GM19351 (cell line): Measurements from ENCODE around the gene SUOX.
A peak's percentile ranks its signal among the peaks of the same experiment; 100 is the strongest.
"Not testable (repeated sequence)": the region's sequence is repeated elsewhere in the genome, so short reads cannot be mapped to it uniquely, and the experiment has no call there.

Experiments used
- ATAC-seq: cut with Tn5 transposase; IDR thresholded peaks from one replicate; pipeline ENCODE4 v1.9.1; 2021; ENCODE audit warnings: mild to moderate bottlenecking, moderate library complexity; ENCODE audit not compliant: unreplicated experiment

Gene SUOX

DNA sequence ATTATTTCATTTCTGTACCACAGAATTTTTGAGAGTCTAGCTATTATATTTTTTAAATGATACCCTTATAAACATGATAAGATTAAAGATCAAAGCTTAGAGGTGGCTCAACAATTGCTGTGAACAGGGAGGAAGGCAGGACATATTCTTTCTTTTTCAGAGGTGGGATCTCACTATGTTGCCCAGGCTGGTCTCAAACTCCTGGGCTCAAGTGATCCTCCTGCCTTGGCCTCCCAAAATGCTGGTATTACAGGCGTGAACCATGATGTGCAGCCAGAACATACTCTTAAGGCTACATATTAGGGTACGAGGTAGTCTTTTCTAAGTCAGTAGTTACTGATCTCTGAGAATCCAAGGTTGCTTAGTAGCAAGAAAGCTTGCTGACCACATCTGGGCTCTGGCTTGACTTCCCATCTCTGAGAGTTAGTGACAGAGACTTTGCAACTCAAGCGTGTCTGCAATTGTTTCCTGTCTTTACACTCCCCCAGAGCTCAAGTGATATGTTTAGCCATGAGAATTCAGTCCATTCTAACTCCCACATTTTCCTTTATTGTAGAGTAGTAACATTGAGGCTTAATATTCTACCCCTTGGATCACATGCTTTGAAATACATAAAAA, 14.6 kb upstream of the SUOX start:
- peak; percentile 92 for ATAC-seq

GRCh38 chr12:55983232-55983842, 13.7 kb upstream of the SUOX start:
- ATAC-seq, result no peak

GRCh38 chr12:55984861-55985260, 12.2 kb upstream of the SUOX start:
- no peak for ATAC-seq

DNA sequence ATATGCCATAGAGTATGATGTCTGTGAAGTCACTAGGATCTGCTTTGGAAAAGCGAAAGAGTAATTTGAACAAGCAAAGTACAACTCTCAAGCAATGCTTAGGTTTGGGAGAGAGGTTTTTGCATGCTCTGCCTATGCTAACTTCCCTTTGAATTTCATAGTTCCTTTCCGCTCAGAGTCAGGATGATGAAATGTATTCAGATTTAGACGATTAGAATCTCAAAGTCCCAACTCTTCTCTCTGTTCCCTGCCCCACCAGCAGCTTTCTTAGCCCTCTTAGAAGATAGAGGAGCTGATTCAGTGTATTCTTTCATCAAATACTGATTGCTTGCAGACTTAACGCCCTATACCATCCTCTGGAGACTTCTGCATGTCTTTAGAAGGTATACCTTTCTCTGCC, 11.7 kb upstream of the SUOX start:
- ATAC-seq, result no peak

GRCh38 chr12:55985976-55986375, 11.1 kb upstream of the SUOX start:
- ATAC-seq, result not testable (repeated sequence)

DNA sequence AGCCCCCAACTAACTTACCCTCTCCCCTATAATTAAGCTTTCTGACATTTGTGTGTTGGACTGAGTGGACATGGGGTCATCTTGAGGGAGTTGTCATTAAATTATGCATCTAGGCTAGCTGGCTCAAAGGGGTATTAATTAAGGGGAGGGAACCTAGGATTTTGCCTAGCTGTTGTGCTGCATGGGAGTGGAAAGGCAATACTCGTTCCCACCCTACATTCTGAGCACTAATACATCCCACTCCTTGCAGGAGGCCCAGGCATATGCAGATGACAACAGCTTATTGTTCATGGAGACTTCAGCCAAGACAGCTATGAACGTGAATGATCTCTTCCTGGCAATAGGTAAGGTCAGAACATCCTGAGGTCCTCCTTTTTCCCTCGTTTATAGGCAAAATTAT, 6.0 kb upstream of the SUOX start:
- no peak for ATAC-seq

GRCh38 chr12:55993230-55993853, 3.7 kb upstream of the SUOX start:
- ATAC-seq, result no peak

GRCh38 chr12:55995366-55995765, 1.7 kb upstream of the SUOX start:
- ATAC-seq, result no peak

DNA sequence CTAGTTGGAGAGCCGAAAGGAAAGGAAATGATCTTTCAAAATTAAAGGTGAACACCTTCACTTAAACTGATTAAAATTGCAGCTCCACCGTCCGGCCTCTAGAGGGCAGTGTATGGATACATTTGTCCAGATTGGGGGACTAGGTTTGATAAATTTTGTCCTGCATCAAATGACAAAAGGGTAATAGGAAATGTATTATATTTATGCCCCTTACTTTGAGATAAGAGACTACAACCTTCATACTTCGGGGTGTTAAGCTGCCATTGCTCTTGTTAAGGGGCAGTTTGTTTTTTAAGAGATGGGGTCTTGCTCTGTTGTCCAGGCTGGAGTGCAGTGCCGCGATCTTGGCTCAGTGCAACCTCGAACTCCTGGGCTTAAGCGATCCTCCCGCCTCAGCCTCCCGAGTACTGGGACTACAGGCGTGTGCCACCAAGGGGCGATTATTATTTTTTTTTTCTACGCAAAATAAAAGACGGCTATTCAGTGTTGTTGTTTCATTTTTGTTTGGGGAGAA, 818 bp upstream of the SUOX start:
- no peak for ATAC-seq

- ATAC-seq, result peak; percentile 6
Measured at GRCh38 chr12:55997535-55997859, 421 bp downstream of the SUOX start.

DNA sequence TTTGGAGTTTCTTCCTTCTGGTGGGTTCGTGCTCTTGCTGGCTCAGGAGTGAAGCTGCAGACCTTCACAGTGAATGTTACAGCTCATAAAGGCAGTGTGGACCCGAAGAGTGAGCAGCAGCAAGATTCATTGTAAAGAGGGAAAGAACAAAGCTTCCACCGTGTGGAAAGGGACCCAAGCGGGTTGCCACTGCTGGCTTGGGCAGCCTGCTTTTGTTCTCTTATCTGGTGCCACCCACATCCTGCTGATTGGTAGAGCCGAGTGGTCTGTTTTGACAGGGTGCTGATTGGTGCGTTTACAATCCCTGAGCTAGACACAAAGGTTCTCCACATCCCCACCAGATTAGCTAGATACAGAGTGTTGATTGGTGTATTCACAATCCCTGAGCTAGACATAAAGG, 2.4 kb downstream of the SUOX start:
- not testable (repeated sequence) for ATAC-seq

GRCh38 chr12:55999999-56000540, 3.0 kb downstream of the SUOX start:
- ATAC-seq, result not testable (repeated sequence)

DNA sequence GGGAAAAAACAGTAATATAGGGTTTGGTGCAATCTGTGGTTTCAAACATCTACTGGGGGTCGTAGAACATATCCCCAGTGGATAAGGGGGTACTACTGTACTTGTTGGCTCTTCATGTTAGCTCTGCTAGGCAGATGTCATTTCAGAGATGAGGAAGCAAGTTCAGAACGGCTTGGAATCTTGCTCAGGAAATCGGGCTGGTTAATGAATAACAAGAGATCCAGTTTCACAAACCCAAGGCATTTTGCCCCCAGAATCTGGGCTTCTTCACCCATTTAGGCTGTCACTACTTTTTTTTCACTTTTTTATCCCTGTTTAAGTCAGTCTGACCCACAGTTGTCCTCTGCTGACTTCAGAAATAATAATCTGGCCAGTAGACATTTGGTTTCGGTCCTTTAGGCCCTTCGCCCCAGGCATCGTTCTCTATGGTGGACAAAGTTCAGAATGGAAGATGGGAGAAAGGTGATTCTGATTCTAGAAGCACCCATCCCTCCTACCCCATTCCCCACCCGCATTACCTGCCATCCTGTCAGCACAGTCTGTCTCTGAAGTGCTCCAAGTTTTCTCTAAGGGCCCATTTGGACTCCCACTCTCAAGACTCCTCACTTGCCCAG, 4.5 kb downstream of the SUOX start:
- ATAC-seq, result no peak

DNA sequence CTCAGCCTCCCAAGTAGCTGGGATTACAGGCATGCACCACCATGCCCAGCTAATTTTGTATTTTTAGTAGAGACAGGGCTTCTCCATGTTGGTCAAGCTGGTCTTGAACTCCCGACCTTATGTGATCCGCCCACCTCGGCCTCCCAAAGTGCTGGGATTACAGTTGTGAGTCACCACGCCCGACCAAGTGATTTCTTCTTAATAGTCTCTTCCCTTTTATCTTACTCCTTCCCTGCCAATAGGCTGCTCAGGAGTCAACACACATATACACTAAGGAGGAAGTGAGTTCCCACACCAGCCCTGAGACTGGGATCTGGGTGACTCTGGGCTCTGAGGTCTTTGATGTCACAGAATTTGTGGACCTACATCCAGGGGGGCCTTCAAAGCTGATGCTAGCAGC, 6.3 kb downstream of the SUOX start:
- ATAC-seq, result not testable (repeated sequence)

- ATAC-seq, result no peak
Measured at GRCh38 chr12:56004211-56004610, 7.1 kb downstream of the SUOX start.

DNA sequence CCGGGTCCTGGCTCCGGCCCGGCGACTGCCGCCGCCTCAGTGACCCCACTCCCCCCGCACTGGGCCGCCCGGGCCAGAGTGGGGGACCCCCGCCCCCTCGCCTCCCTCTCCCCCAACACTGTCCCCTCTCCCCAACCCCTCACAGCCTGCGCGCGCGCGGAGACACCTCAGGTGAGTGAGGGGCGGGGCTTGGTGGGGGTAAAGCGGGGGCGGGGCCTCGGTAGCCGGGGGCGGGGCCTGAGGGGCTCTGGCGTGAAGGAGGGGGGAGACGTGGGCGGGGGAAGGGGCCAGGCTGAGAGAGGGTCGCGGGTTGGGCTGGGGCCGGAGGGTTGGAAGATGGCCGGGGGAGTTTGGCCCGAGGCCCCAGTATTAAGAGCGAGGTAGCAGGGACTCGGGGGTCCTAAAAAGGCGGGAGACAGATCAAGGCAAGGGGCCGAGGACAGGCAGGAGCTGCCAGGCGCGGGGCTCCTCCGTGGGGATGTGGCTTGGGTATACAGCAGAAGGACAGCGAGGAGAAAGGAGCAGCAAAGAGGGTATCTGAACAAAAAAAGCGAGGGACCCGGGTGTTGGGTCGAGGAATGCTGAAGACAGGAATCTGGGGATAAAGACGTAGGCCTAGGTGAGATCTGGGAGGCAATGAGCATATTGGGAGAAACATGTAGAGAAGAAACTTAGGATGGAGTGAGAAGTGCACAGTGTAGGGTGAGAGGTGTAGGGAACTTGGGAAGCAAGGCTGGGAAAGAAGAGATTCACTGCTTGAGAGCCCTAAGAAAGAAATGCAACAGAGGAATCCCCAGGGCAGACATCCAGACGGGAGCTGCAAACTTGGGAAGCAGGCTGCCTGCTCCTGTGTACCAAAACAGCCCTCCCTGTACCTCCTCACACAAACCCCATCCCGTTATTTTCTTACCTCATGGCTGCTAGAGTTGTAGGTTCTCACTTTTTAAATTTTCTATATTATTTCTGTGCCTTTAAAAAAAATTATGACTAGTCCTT, 10.8 kb downstream of the SUOX start:
- peak; percentile 65 for ATAC-seq

DNA sequence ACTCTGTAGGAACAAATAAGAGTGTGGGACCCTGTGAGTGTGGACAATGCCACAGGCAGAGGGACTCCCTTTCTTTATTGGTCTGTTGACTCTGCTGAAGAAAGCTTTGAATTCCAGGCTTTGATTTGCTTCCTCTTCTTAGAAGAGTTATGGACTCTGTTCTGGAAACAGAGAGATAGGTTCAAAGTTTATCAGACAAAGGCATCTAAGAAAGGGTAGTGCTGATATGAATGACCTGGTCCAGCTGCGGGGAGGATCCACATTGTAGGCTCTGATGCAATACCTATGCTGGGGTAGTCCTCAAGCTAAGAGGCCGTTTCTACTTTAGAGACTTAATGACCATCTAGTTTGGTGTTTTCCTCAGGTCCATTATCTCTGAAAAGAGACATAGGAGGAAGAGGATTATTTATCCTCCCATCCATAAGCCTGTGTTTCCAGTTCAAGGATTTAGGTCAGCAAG, 13.1 kb downstream of the SUOX start:
- no peak for ATAC-seq

- ATAC-seq, result no peak
Measured at GRCh38 chr12:56011509-56012090, 14.5 kb downstream of the SUOX start.

GRCh38 chr12:56013482-56013881, 16.4 kb downstream of the SUOX start:
- ATAC-seq, result no peak

DNA sequence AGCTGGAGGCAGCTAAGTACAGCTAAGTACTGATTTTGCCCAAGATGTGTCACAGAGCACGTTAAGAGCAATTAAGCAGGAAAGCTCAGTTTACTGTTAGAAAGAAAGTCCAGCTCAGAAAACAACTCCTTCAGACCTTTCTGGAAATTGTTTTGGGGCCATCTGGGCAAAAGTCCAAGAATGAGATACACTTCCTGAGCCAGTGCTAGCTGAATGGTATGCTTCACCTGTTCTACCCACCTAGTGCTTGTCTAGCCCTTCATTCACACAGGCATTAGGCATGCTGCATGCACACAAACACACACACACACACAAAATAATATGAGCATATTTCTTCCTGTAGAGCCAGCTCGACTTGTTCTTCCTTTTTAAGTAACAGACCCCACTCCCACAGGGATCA, 17.1 kb downstream of the SUOX start:
- no peak for ATAC-seq
